HCT116 (cell line): ENCODE results near the gene NCOA1. TPM values are rescaled to one million over a fixed set of nuclear protein-coding genes. Genes with fewer than 3 reads are reported as not detected.

Source experiments
- ATAC-seq: fragments of 200-7000 bp; cut with Tn5 transposase; 2 replicates; pipeline ENCODE4 v1.9.1; 2020; ENCODE audit warnings: mild to moderate bottlenecking, moderate library complexity
- BruUV-seq: library from RNA; stranded (reverse); fragments of 400-500 nt; replicated peaks from 2 replicates; lab custom pipeline; 2021; lab: Mats Ljungman, UMichigan
- CTCF ChIA-PET: fragments of 300-600 bp; sonication (Branson Sonifier 250); formaldehyde crosslinking; loops from one replicate; lab custom pipeline; 2021; ENCODE audit warnings: antibody characterized with exemption; lab: Charles Lee
- POLR2A ChIA-PET: fragments of 300-600, 350-600 bp; sonication (Branson Sonifier 250); formaldehyde crosslinking; loops from one replicate; lab custom pipeline; 2021; ENCODE audit warnings: antibody characterized with exemption; lab: Charles Lee
- RAD21 ChIA-PET, 2 experiments: fragments of 300-600 bp; sonication (Branson Sonifier 250); formaldehyde crosslinking; loops; one replicate each; lab custom pipeline; 2023; ENCODE audit warnings: low total read pairs in 2 of 2; ENCODE audit not compliant: uncharacterized antibody in 2 of 2, unreplicated experiment in 2 of 2, low non-redundant PET in 1 of 2; lab: Charles Lee
- DNase-seq: peaks from one replicate; pipeline ENCODE4 v3.0.0-alpha.2; 2010; ENCODE audit warnings: low read depth, low spot score
- H2AFZ ChIP-seq: fragments of 200-600 bp; shearing (Covaris generic), sonication (generic); 2 replicates; pipeline ENCODE4 v1.6.1; 2017; ENCODE audit warnings: low read depth, mixed run types, mixed read lengths, antibody characterized with exemption, low read length; ENCODE audit not compliant: poor library complexity, severe bottlenecking
- H3K27ac ChIP-seq: 2 replicates; pipeline ENCODE4 v1.5.1; 2012; ENCODE audit warnings: low read depth, low read length
- H3K27me3 ChIP-seq: fragments of 200-600 bp; sonication (generic); 2 replicates; pipeline ENCODE4 v1.6.1; 2016; ENCODE audit warnings: mixed run types, low read length, mixed read lengths; ENCODE audit not compliant: insufficient read depth
- H3K36me3 ChIP-seq, 2 experiments: fragments of 200-500 bp in 1 of 2; fragments of 200-600 bp in 1 of 2; sonication (Bioruptor generic) in 1 of 2; sonication (generic) in 1 of 2; 2 replicates each; pipeline versions ENCODE4 v1.5.1 to v1.6.1; 2014 to 2016; ENCODE audit warnings: low read length in 2 of 2, inconsistent platforms in 1 of 2, mixed read lengths in 1 of 2, mixed run types in 1 of 2; ENCODE audit not compliant: insufficient read depth in 2 of 2, control insufficient read depth in 1 of 2
- H3K4me1 ChIP-seq, 2 experiments: fragments of 200-600 bp in 1 of 2; sonication (generic) in 1 of 2; 2 replicates each; pipeline versions ENCODE4 v1.5.1 to v1.6.1; 2012 to 2017; ENCODE audit warnings: low read length in 2 of 2, inconsistent platforms in 1 of 2, mild to moderate bottlenecking in 1 of 2, mixed read lengths in 1 of 2, mixed run types in 1 of 2, moderate library complexity in 1 of 2; ENCODE audit not compliant: insufficient read depth in 2 of 2, control insufficient read depth in 1 of 2
- H3K4me2 ChIP-seq: fragments of 200-600 bp; sonication (generic); 2 replicates; pipeline ENCODE4 v1.6.1; 2017; ENCODE audit warnings: mixed run types, low read length, mixed read lengths
- H3K4me3 ChIP-seq, 2 experiments: fragments of 200-600 bp in 1 of 2; sonication (generic) in 1 of 2; replicated peaks in 1 of 2; 2 replicates each; pipeline ENCODE4 v1.5.1; 2011 to 2016; ENCODE audit warnings: low read length in 2 of 2, control low read depth in 1 of 2, low read depth in 1 of 2, mild to moderate bottlenecking in 1 of 2, mixed read lengths in 1 of 2, mixed run types in 1 of 2
- H3K79me2 ChIP-seq: fragments of 200-600 bp; sonication (generic); 2 replicates; pipeline ENCODE4 v1.6.1; 2017; ENCODE audit warnings: mild to moderate bottlenecking, mixed run types, low read length, moderate library complexity, mixed read lengths; ENCODE audit not compliant: insufficient read depth
- H3K9ac ChIP-seq: fragments of 200-600 bp; sonication (generic); 2 replicates; pipeline ENCODE4 v1.6.1; 2016; ENCODE audit warnings: low read length, mixed read lengths
- H3K9me2 ChIP-seq: fragments of 200-600 bp; sonication (generic), shearing (Covaris generic); 2 replicates; pipeline ENCODE4 v1.6.1; 2017; ENCODE audit warnings: mixed run types, mild to moderate bottlenecking, moderate library complexity; ENCODE audit not compliant: insufficient read depth
- H3K9me3 ChIP-seq, 2 experiments: fragments of 200-500 bp in 1 of 2; fragments of 200-600 bp in 1 of 2; sonication (Bioruptor generic) in 1 of 2; sonication (generic) in 1 of 2; 2 replicates each; pipeline ENCODE4 v1.6.1; 2014 to 2017; ENCODE audit warnings: low read length in 2 of 2, mixed read lengths in 2 of 2, inconsistent platforms in 1 of 2, low read depth in 1 of 2, mild to moderate bottlenecking in 1 of 2, mixed run types in 1 of 2, moderate library complexity in 1 of 2; ENCODE audit not compliant: control insufficient read depth in 1 of 2, insufficient read depth in 1 of 2
- H4K20me1 ChIP-seq: fragments of 200-600 bp; sonication (generic), shearing (Covaris generic); 2 replicates; pipeline ENCODE4 v1.6.1; 2017; ENCODE audit warnings: mixed run types, mild to moderate bottlenecking, moderate library complexity; ENCODE audit not compliant: insufficient read depth
- CBX3 ChIP-seq: IDR thresholded peaks from 2 replicates; pipeline ENCODE4 v1.6.1; 2012; ENCODE audit warnings: low read depth
- CEBPB ChIP-seq: IDR thresholded peaks from 2 replicates; pipeline ENCODE4 v1.6.1; 2012; ENCODE audit warnings: low read depth
- EGR1 ChIP-seq: IDR thresholded peaks from 2 replicates; pipeline ENCODE4 v1.6.1; 2012; ENCODE audit warnings: low read depth
- ELF1 ChIP-seq: IDR thresholded peaks from 2 replicates; pipeline ENCODE4 v1.6.1; 2012; ENCODE audit warnings: low read depth, borderline replicate concordance
- EZH2 ChIP-seq: fragments of 200-600 bp; sonication (generic); IDR thresholded peaks from 2 replicates; pipeline ENCODE4 v1.6.1; 2017; ENCODE audit warnings: antibody characterized with exemption, mixed run types
- EZH2phosphoT487 ChIP-seq: fragments of 200-600 bp; IDR thresholded peaks from 2 replicates; pipeline ENCODE4 v1.6.1; 2018; ENCODE audit warnings: antibody characterized with exemption, borderline replicate concordance
- FOSL1 ChIP-seq: IDR thresholded peaks from 2 replicates; pipeline ENCODE4 v1.6.1; 2012; ENCODE audit warnings: low read depth
- POLR2AphosphoS5 ChIP-seq: IDR thresholded peaks from 2 replicates; pipeline ENCODE4 v1.6.1; 2011; ENCODE audit warnings: mild to moderate bottlenecking, low read depth, low read length, moderate library complexity
- SP1 ChIP-seq: IDR thresholded peaks from 2 replicates; pipeline ENCODE4 v1.6.1; 2012; ENCODE audit warnings: low read depth
- TCF7L2 ChIP-seq: IDR thresholded peaks from 2 replicates; pipeline ENCODE4 v1.7.0; 2011; ENCODE audit warnings: borderline replicate concordance, inconsistent platforms; ENCODE audit not compliant: insufficient read depth, insufficient read length; ENCODE audit errors: extremely low read depth
- ZFX ChIP-seq: fragments of 450-650 bp; IDR thresholded peaks from 2 replicates; pipeline ENCODE4 v1.6.1; 2017
- ZNF274 ChIP-seq: fragments of 200-500 bp; sonication (Bioruptor generic); IDR thresholded peaks from 2 replicates; pipeline ENCODE4 v1.6.1; 2014; ENCODE audit warnings: mild to moderate bottlenecking, low read depth, low read length, inconsistent platforms
- intact Hi-C: fragments of 100-400 bp; cut with micrococcal nuclease; formaldehyde crosslinking; loops from 2 replicates; pipeline ENCODE4 v1.10.0; 2022
- total RNA-seq: library from RNA; stranded (reverse); gene quantifications from one replicate; pipeline ENCODE4 v1.2.1, GENCODE V29; 2021; ENCODE audit not compliant: unreplicated experiment
- TF ChIP-seq, protein P1 (sequence below), 3 experiments: fragments of 200-600 bp in 1 of 3; sonication (generic) in 1 of 3; IDR thresholded peaks in 2 of 3; conservative IDR thresholded peaks in 1 of 3; 2 replicates each; pipeline ENCODE4 v1.5.1; 2012 to 2017; ENCODE audit warnings: low read depth in 2 of 3, low read length in 2 of 3, antibody characterized with exemption in 1 of 3, borderline replicate concordance in 1 of 3, control low read depth in 1 of 3, mild to moderate bottlenecking in 1 of 3, mixed read lengths in 1 of 3, mixed run types in 1 of 3, moderate library complexity in 1 of 3; ENCODE audit not compliant: insufficient read depth in 1 of 3
- TF ChIP-seq, protein P2 (sequence below): IDR thresholded peaks from 2 replicates; pipeline ENCODE4 v1.6.1; 2012
- TF ChIP-seq, protein P3 (sequence below): IDR thresholded peaks from 2 replicates; pipeline ENCODE4 v1.6.1; 2012

The NCOA1 gene
- total RNA-seq, 1 experiment from 2014 or later, result 10.4 TPM

DNA sequence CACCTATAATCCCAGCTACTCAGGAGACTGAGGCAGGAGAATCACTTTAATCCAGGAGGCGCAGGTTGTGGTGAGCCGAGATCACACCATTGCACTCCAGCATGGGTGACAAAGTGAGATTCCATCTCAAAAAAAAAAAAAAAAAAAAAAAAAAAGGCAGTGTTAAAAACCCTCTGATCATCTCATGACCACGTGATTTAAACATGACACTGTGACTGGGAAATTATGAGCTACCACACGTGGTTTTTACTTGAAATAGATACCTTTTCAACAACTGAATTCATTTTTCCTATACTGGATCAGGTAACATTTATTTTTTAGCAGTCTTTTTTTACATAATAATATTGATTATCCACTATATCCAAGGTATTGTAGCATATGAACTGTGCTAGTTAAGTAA lies 199.5 kb downstream of the NCOA1 start:
- Histone ChIP-seq H2AFZ (no peak overlapping the region), H3K9me3 (no peaks in the 10 kb centered on the region), H3K36me3 (no peaks in the 10 kb centered on the region), H3K4me1 (no peaks in the 10 kb centered on the region), H3K9ac (no peak overlapping the region), H3K27ac (no peak overlapping the region), H3K4me3 (no peak overlapping the region), H3K79me2 (no peaks in the 10 kb centered on the region), H4K20me1 (no peaks in the 10 kb centered on the region), H3K27me3 (no peaks in the 10 kb centered on the region), H3K9me2 (no peaks in the 10 kb centered on the region), H3K4me2 (no peak overlapping the region)
- no peak for DNase-seq
- no TSS peak for BruUV-seq
- intact Hi-C loops, result no loop called here
- ATAC-seq, result no peak
- ChIA-PET CTCF (no interaction called here), POLR2A (no interaction called here), RAD21 (no interaction called here)
- TF ChIP-seq POLR2AphosphoS5 (no peak), EZH2phosphoT487 (no peak), EGR1 (no peak), CEBPB (no peak), SP1 (no peak), TCF7L2 (no peak), EZH2 (no peak), CBX3 (no peak), ELF1 (no peak), FOSL1 (no peak), ZNF274 (no peak), ZFX (no peak)
- TF ChIP-seq, protein P1, sequence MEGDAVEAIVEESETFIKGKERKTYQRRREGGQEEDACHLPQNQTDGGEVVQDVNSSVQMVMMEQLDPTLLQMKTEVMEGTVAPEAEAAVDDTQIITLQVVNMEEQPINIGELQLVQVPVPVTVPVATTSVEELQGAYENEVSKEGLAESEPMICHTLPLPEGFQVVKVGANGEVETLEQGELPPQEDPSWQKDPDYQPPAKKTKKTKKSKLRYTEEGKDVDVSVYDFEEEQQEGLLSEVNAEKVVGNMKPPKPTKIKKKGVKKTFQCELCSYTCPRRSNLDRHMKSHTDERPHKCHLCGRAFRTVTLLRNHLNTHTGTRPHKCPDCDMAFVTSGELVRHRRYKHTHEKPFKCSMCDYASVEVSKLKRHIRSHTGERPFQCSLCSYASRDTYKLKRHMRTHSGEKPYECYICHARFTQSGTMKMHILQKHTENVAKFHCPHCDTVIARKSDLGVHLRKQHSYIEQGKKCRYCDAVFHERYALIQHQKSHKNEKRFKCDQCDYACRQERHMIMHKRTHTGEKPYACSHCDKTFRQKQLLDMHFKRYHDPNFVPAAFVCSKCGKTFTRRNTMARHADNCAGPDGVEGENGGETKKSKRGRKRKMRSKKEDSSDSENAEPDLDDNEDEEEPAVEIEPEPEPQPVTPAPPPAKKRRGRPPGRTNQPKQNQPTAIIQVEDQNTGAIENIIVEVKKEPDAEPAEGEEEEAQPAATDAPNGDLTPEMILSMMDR (IDR thresholded peaks at IDR 0.05 in 2 of 3, conservative IDR thresholded peaks at IDR 0.05 in 1 of 3; ENCODE audit: borderline replicate concordance in 1 of 3, insufficient read depth in 1 of 3, low read depth in 2 of 3, low read length in 2 of 3), result no peak
- TF ChIP-seq, protein P2, sequence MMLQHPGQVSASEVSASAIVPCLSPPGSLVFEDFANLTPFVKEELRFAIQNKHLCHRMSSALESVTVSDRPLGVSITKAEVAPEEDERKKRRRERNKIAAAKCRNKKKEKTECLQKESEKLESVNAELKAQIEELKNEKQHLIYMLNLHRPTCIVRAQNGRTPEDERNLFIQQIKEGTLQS, result no peak
- TF ChIP-seq, protein P3, sequence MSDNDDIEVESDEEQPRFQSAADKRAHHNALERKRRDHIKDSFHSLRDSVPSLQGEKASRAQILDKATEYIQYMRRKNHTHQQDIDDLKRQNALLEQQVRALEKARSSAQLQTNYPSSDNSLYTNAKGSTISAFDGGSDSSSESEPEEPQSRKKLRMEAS, result no peak
- TF ChIP-seq, all 23 proteins: peak for 0
